Adrenal gland (tissue), 12 donors: ENCODE results near the gene AMPD3. TPM values are rescaled to one million over a fixed set of nuclear protein-coding genes. Genes with fewer than 3 reads are reported as not detected.
A peak's percentile ranks its signal among the peaks of the same experiment; 100 is the strongest.

ENCODE experiments used
- DNase-seq, 7 donors: peaks; one replicate each; pipeline ENCODE4 v3.0.0-alpha.2; 2019 to 2020
- H3K27ac ChIP-seq, 5 donors: fragments of 200-600 bp; sonication (generic) in 4 of 5; 1 replicate in 3 of 5; 2 replicates in 2 of 5; pipeline versions ENCODE4 v1.5.1 to v1.8.0; 2016 to 2020; ENCODE audit warnings: mild to moderate bottlenecking in 1 of 5
- H3K27me3 ChIP-seq: fragments of 200-600 bp; 2 replicates; pipeline ENCODE4 v1.8.0; 2021
- H3K36me3 ChIP-seq, 2 donors: fragments of 200-600 bp; replicated peaks in 1 of 2; 1 replicate in 1 of 2; 2 replicates in 1 of 2; pipeline versions ENCODE4 v1.5.1 to v1.8.0; 2018 to 2022
- H3K4me1 ChIP-seq, 2 donors: fragments of 200-600 bp; replicated peaks in 1 of 2; 1 replicate in 1 of 2; 2 replicates in 1 of 2; pipeline versions ENCODE4 v1.5.1 to v1.8.0; 2018 to 2021
- H3K4me3 ChIP-seq, 4 donors: fragments of 200-600 bp; sonication (generic) in 3 of 4; one replicate each; pipeline ENCODE4 v1.5.1; 2016 to 2018
- H3K9me3 ChIP-seq, 3 donors: fragments of 200-600 bp; sonication (generic) in 1 of 3; replicated peaks in 1 of 3; 1 replicate in 2 of 3; 2 replicates in 1 of 3; pipeline versions ENCODE4 v1.5.1 to v1.8.0; 2016 to 2021
- POLR2A ChIP-seq, 2 donors: fragments of 450-650 bp; IDR thresholded peaks; one replicate each; pipeline ENCODE4 v1.6.1; 2017; ENCODE audit warnings: antibody characterized with exemption in 2 of 2, mild to moderate bottlenecking in 2 of 2, moderate library complexity in 1 of 2
- WGBS, 4 donors: extraction: QIAGEN DNeasy Blood & Tissue Kit in 2 of 4; methylation state at CpG; one replicate each; pipeline versions ENCODE4 v1.1.5 to v1.1.7; 2013 to 2017; 5-methylcytosine and 5-hydroxymethylcytosine counted together
- intact Hi-C, 2 donors: fragments of 100-400 bp; cut with DNase I; formaldehyde crosslinking; loops; one replicate each; pipeline versions ENCODE4 v1.14.1 to v1.15.0; 2022 to 2023
- polyA plus RNA-seq, 3 donors: library from polyadenylated mRNA; stranded (reverse); fragments of 200-250 nt in 2 of 3; fragments of 350-450 nt in 1 of 3; fragmentation: Illumina TruSeq in 1 of 3; extraction: RNeasy Lipid Tissue Mini Kit (QIAGEN cat#74804) in 1 of 3; gene quantifications; one replicate each; pipeline ENCODE4 v1.2.3, GENCODE V29; 2013 to 2014
- total RNA-seq, 9 donors: library from RNA; depleted of rRNA in 4 of 9; stranded (reverse); fragments of >200 nt in 4 of 9; fragments of 120-200 nt in 1 of 9; fragmentation: NEBNext Ultra II Directional in 1 of 9; extraction: Animal tissue kit (Norgen Biotek cat#: 25700) in 1 of 9; gene quantifications; one replicate each; pipeline versions ENCODE4 v1.1.0 to v1.2.4, GENCODE V29; 2013 to 2023
- TF ChIP-seq, protein P1 (sequence below), 6 experiments: fragments of 450-650 bp in 4 of 6; fragments of 200-600 bp in 2 of 6; sonication (generic) in 1 of 6; IDR thresholded peaks; 1 replicate in 5 of 6; 2 replicates in 1 of 6; pipeline versions ENCODE4 v1.5.1 to v1.8.0; 2016 to 2021; ENCODE audit warnings: antibody characterized with exemption in 6 of 6, mild to moderate bottlenecking in 2 of 6, moderate library complexity in 1 of 6
- donor health status: healthy with polysubstance abuse.
- donor health status: Bipolar disorder and iron deficiency.
- donor health status: DM: yes; HTN: yes; CAD: no.
- donor health status: DM: no; HTN: no; CAD: no.
- donor health status: DM: no; HTN: no; CAD: no.
- donor health status: DM: yes; HTN: yes; CAD: no.

Gene AMPD3
- total and polyA plus RNA-seq, 12 donors: 16.5 to 64.1 (median 42.9) TPM

DNA sequence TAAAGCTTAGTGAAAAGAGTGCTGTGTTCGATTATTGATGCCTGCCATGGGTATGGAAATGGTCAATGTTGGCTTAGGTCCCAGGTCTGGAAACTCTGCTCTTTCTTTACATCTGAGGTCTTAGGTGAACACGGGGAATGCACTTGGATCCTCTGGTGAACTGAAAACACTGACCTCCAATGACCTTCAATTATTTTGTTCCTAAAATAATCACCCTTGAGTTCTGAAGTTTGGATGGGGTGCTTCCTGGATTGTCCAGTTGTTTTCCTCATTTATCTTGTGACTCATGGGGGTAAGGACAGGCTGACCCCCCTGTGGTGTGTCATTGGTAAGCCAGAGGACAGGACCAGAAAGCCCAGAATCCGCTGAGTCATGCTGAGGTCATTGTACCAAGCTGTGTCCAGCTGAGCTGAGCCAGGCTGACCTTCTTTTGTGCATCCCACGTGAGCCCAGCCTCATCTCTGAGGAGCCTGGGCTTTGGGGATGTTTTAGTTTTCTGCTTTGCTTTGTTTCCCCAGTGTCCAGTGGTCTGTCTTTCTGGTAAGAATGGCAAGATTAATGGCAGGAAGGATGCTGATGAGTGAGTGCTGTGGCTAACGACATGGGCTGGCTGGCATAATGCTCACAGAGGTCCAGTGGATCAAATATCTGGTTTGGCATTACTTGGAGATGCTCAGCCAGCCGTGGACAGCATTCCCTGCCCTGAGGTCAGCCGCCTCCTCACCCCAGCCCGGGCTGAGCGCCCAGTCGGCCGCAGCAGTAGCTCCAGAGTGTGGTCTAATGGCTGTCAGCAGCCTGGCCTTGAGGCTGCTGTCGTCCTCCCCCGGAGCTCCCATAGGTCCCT, 35.6 kb downstream of the AMPD3 start:
- Histone ChIP-seq H3K27me3 (no peaks in the 10 kb centered on the region), H3K27ac (peak overlapping the region; percentile 59 to 90 (median 86)), H3K36me3 (peaks cover 0 to 42% of the 10 kb centered on the region in 2 donors), H3K4me1 (peaks cover 26 to 30% of the 10 kb centered on the region in 2 donors), H3K4me3 (no peak overlapping the region), H3K9me3 (no peaks in the 10 kb centered on the region)
- intact Hi-C loops: no loop called here
- TF ChIP-seq, protein P1, sequence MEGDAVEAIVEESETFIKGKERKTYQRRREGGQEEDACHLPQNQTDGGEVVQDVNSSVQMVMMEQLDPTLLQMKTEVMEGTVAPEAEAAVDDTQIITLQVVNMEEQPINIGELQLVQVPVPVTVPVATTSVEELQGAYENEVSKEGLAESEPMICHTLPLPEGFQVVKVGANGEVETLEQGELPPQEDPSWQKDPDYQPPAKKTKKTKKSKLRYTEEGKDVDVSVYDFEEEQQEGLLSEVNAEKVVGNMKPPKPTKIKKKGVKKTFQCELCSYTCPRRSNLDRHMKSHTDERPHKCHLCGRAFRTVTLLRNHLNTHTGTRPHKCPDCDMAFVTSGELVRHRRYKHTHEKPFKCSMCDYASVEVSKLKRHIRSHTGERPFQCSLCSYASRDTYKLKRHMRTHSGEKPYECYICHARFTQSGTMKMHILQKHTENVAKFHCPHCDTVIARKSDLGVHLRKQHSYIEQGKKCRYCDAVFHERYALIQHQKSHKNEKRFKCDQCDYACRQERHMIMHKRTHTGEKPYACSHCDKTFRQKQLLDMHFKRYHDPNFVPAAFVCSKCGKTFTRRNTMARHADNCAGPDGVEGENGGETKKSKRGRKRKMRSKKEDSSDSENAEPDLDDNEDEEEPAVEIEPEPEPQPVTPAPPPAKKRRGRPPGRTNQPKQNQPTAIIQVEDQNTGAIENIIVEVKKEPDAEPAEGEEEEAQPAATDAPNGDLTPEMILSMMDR (IDR thresholded peaks at IDR 0.05): no peak
- TF ChIP-seq POLR2A (IDR thresholded peaks at IDR 0.05): peak in 1 of 2 donors; percentile 39
- DNase-seq: peak; percentile 93 to 99 (median 99)
- 23 to 32% (median 27%) methylated on average over 6 to 13 of the region's 13 CpGs for WGBS, 4 donors

DNA sequence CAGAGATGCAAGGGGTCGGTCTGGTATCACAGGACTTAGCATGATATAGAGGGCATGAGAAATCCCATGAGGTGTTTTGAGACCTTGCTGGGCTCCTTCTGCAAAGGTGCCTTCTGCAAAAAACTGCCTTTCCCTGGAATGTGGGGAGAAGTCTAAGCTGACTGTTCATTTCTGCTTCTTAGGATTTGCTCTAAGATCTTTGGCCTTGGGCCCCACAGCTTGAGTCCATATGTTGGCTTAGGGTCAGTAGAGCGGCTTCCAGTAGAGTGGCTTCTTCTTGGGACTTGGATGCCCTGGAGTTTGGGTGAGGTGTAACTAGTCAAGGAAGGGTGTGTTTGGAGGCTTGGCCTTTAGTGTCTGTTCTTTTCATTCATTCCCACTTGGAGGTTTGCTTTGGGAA, 37.0 kb downstream of the AMPD3 start:
- intact Hi-C loops: no loop called here
- 96 to 100% (median 97%) methylated on average over 1 to 2 of the region's 2 CpGs for whole genome bisulfite sequencing, 4 donors
- TF ChIP-seq POLR2A (IDR thresholded peaks at IDR 0.05): no peak
- TF ChIP-seq, protein P1 (IDR thresholded peaks at IDR 0.05): no peak
- Histone ChIP-seq H3K27ac (peak overlapping the region in 4 of 5 donors; percentile 81 to 90 (median 87)), H3K9me3 (no peaks in the 10 kb centered on the region), H3K4me3 (no peak overlapping the region), H3K4me1 (peaks cover 26 to 30% of the 10 kb centered on the region in 2 donors), H3K36me3 (peaks cover 0 to 51% of the 10 kb centered on the region in 2 donors), H3K27me3 (no peaks in the 10 kb centered on the region)
- DNase-seq: peak in 2 of 7 donors; percentile 13 to 38

DNA sequence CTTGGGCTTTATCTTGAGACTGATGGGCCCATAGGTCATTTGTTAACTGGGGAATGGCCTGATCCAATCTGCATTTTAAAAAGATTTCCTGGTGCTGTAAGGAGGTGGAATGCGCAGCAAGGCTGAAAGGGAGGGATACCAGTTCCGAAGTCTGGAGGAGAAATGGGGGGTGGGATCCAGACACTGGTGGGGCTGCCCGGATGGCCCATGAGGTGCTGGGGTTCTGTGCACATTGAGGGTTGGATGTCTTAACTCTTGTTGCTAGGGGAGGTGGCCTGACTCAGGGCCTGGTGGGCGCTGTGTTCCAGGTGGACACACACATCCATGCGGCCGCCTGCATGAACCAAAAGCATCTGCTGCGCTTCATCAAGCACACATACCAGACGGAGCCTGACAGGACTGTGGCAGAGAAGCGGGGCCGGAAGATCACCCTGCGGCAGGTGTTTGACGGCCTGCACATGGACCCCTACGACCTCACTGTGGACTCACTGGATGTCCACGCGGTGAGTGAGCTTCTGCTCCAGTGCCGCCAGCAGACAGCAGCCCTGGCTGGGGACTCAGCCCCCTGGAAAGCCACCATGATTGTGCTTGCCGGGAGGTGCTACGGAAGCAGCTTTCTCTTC, 38.1 kb downstream of the AMPD3 start:
- Histone ChIP-seq H3K36me3 (peaks cover 0 to 49% of the 10 kb centered on the region in 2 donors), H3K27me3 (no peaks in the 10 kb centered on the region), H3K9me3 (no peaks in the 10 kb centered on the region), H3K27ac (peak overlapping the region in 2 of 5 donors; percentile 15 to 86), H3K4me3 (no peak overlapping the region), H3K4me1 (peaks cover 26 to 30% of the 10 kb centered on the region in 2 donors)
- TF ChIP-seq, protein P1 (IDR thresholded peaks at IDR 0.05): no peak
- TF ChIP-seq POLR2A (IDR thresholded peaks at IDR 0.05): no peak
- WGBS, 4 donors: 93 to 98% (median 94%) methylated on average over 13 to 18 of the region's 18 CpGs
- DNase-seq: peak in 3 of 7 donors; percentile 7 to 49 (median 15)
- intact Hi-C loops: no loop called here
